H9 (cell line): ENCODE data around the gene COG6. TPM values are rescaled to one million over a fixed set of nuclear protein-coding genes. Genes with fewer than 3 reads are reported as not detected.

Experiments
- DNase-seq: peaks from one replicate; pipeline ENCODE4 v3.0.0-alpha.2; 2017
- H2AFZ ChIP-seq: one replicate; pipeline ENCODE4 v1.6.1; 2013; ENCODE audit warnings: mild to moderate bottlenecking, low read length, control low read depth, moderate library complexity
- H2AK5ac ChIP-seq: 2 replicates; pipeline ENCODE4 v1.6.1; 2013; ENCODE audit warnings: low read length, control low read depth, mixed read lengths; ENCODE audit not compliant: insufficient read length
- H2BK120ac ChIP-seq: one replicate; pipeline ENCODE4 v1.6.1; 2013; ENCODE audit warnings: low read depth, mild to moderate bottlenecking, low read length, control low read depth, inconsistent platforms; ENCODE audit not compliant: poor library complexity, severe bottlenecking
- H2BK12ac ChIP-seq: 2 replicates; pipeline ENCODE4 v1.6.1; 2013; ENCODE audit warnings: low read length, control low read depth, mixed read lengths, low read depth; ENCODE audit not compliant: insufficient read length
- H2BK15ac ChIP-seq: 2 replicates; pipeline ENCODE4 v1.6.1; 2013; ENCODE audit warnings: low read depth, low read length, control low read depth
- H2BK20ac ChIP-seq: one replicate; pipeline ENCODE4 v1.6.1; 2013; ENCODE audit warnings: low read depth, mild to moderate bottlenecking, low read length, control low read depth, inconsistent platforms; ENCODE audit not compliant: poor library complexity, severe bottlenecking
- H2BK5ac ChIP-seq: 2 replicates; pipeline ENCODE4 v1.6.1; 2013; ENCODE audit warnings: low read length, control low read depth, mixed read lengths; ENCODE audit not compliant: insufficient read length
- H3K14ac ChIP-seq: 2 replicates; pipeline ENCODE4 v1.6.1; 2013; ENCODE audit warnings: low read length, control low read depth; ENCODE audit not compliant: insufficient read depth
- H3K18ac ChIP-seq: 2 replicates; pipeline ENCODE4 v1.6.1; 2013; ENCODE audit warnings: low read depth, mild to moderate bottlenecking, mixed read lengths, low read length, control low read depth; ENCODE audit not compliant: insufficient read length
- H3K23ac ChIP-seq: 2 replicates; pipeline ENCODE4 v1.6.1; 2013; ENCODE audit warnings: low read length, control low read depth, mixed read lengths, low read depth; ENCODE audit not compliant: insufficient read length
- H3K23me2 ChIP-seq: 2 replicates; pipeline ENCODE4 v1.6.1; 2013; ENCODE audit warnings: low read depth, mild to moderate bottlenecking, mixed read lengths, low read length, control low read depth; ENCODE audit not compliant: insufficient read length, poor library complexity, severe bottlenecking
- H3K27ac ChIP-seq: 2 replicates; pipeline ENCODE4 v1.5.1; 2013; ENCODE audit warnings: low read length, control low read depth, mixed read lengths, low read depth; ENCODE audit not compliant: insufficient read length
- H3K27me3 ChIP-seq: 2 replicates; pipeline ENCODE4 v1.6.1; 2013; ENCODE audit warnings: low read length, control low read depth, inconsistent platforms; ENCODE audit not compliant: insufficient read depth
- H3K4ac ChIP-seq: 2 replicates; pipeline ENCODE4 v1.6.1; 2013; ENCODE audit warnings: low read depth, mild to moderate bottlenecking, control low read depth, inconsistent platforms, low read length, moderate library complexity
- H3K4me1 ChIP-seq: 2 replicates; pipeline ENCODE4 v1.6.1; 2013; ENCODE audit warnings: low read length, control low read depth, inconsistent platforms; ENCODE audit not compliant: insufficient read depth
- H3K4me2 ChIP-seq: 2 replicates; pipeline ENCODE4 v1.6.1; 2013; ENCODE audit warnings: low read length, control low read depth, mixed read lengths; ENCODE audit not compliant: insufficient read length, insufficient read depth
- H3K56ac ChIP-seq: 2 replicates; pipeline ENCODE4 v1.6.1; 2013; ENCODE audit warnings: low read depth, mild to moderate bottlenecking, mixed read lengths, low read length, control low read depth; ENCODE audit not compliant: insufficient read length
- H3K79me1 ChIP-seq: 2 replicates; pipeline ENCODE4 v1.6.1; 2013; ENCODE audit warnings: low read depth, mild to moderate bottlenecking, moderate library complexity, low read length, control low read depth, inconsistent platforms; ENCODE audit not compliant: insufficient read depth, poor library complexity, severe bottlenecking
- H3K79me2 ChIP-seq: 2 replicates; pipeline ENCODE4 v1.6.1; 2013; ENCODE audit warnings: low read length, control low read depth, inconsistent platforms; ENCODE audit not compliant: insufficient read depth
- H3K9ac ChIP-seq: 2 replicates; pipeline ENCODE4 v1.6.1; 2013; ENCODE audit warnings: low read length, control low read depth, mixed read lengths; ENCODE audit not compliant: insufficient read length; ENCODE audit errors: extremely low read depth
- H3K9me3 ChIP-seq: one replicate; pipeline ENCODE4 v1.6.1; 2013; ENCODE audit warnings: low read depth, low read length, inconsistent platforms; ENCODE audit not compliant: control insufficient read depth
- H3T11ph ChIP-seq: one replicate; pipeline ENCODE4 v1.6.1; 2013; ENCODE audit warnings: mild to moderate bottlenecking, low read length, control low read depth, inconsistent platforms
- H4K20me1 ChIP-seq: one replicate; pipeline ENCODE4 v1.6.1; 2013; ENCODE audit not compliant: control insufficient read depth, insufficient read length, insufficient read depth
- H4K5ac ChIP-seq: 2 replicates; pipeline ENCODE4 v1.6.1; 2013; ENCODE audit warnings: low read depth, mild to moderate bottlenecking, mixed read lengths, low read length, control low read depth; ENCODE audit not compliant: insufficient read length
- H4K8ac ChIP-seq: replicated peaks from 2 replicates; pipeline ENCODE4 v1.6.1; 2013; ENCODE audit warnings: low read length, control low read depth, mixed read lengths, low read depth; ENCODE audit not compliant: insufficient read length
- H4K91ac ChIP-seq: 2 replicates; pipeline ENCODE4 v1.6.1; 2013; ENCODE audit warnings: low read depth, mild to moderate bottlenecking, moderate library complexity, mixed read lengths, low read length, control low read depth; ENCODE audit not compliant: insufficient read length
- H3K27ac Mint-ChIP-seq, 3 experiments: 2 replicates in 2 of 3; 3 replicates in 1 of 3; pipeline ENCODE4 v1.8.0; 2020 to 2021; ENCODE audit warnings: mixed read lengths in 3 of 3, mild to moderate bottlenecking in 1 of 3, moderate library complexity in 1 of 3
- H3K27me3 Mint-ChIP-seq: 2 replicates; pipeline ENCODE4 v1.8.0; 2021; ENCODE audit warnings: low read depth, mild to moderate bottlenecking, moderate library complexity, mixed read lengths
- H3K36me3 Mint-ChIP-seq, 3 experiments: 2 replicates in 2 of 3; 3 replicates in 1 of 3; pipeline ENCODE4 v1.8.0; 2020 to 2021; ENCODE audit warnings: low read depth in 3 of 3, mixed read lengths in 3 of 3; ENCODE audit not compliant: insufficient read depth in 1 of 3
- H3K4me1 Mint-ChIP-seq, 2 experiments: 2 replicates each; pipeline ENCODE4 v1.8.0; 2020; ENCODE audit warnings: mixed read lengths in 2 of 2
- H3K4me3 Mint-ChIP-seq, 2 experiments: 2 replicates in 1 of 2; 3 replicates in 1 of 2; pipeline ENCODE4 v1.8.0; 2020 to 2021; ENCODE audit warnings: mild to moderate bottlenecking in 2 of 2, mixed read lengths in 2 of 2, moderate library complexity in 1 of 2
- H3K9me3 Mint-ChIP-seq, 2 experiments: 2 replicates in 1 of 2; 3 replicates in 1 of 2; pipeline ENCODE4 v1.8.0; 2020; ENCODE audit warnings: mild to moderate bottlenecking in 2 of 2, mixed read lengths in 2 of 2, moderate library complexity in 1 of 2
- WGBS: extraction: QIAGEN DNeasy Blood & Tissue Kit; methylation state at CpG from one replicate; pipeline ENCODE4 v1.1.7; 2013; ENCODE audit warnings: missing lambda C conversion rate, low lambda C conversion rate, mixed read lengths; ENCODE audit not compliant: insufficient read length; ENCODE audit errors: extremely low coverage; 5-methylcytosine and 5-hydroxymethylcytosine counted together
- total RNA-seq: library from RNA; stranded (reverse); gene quantifications from 2 replicates; pipeline ENCODE4 v1.2.1, GENCODE V29; 2021
- TF ChIP-seq, protein P1 (sequence below): fragments of 200-600 bp; sonication (generic); conservative IDR thresholded peaks from 3 replicates; pipeline ENCODE4 v1.8.0; 2021; ENCODE audit warnings: antibody characterized with exemption, mild to moderate bottlenecking

COG6 gene
- total RNA-seq, 1 experiment from 2014 or later: 23.7 TPM

DNA sequence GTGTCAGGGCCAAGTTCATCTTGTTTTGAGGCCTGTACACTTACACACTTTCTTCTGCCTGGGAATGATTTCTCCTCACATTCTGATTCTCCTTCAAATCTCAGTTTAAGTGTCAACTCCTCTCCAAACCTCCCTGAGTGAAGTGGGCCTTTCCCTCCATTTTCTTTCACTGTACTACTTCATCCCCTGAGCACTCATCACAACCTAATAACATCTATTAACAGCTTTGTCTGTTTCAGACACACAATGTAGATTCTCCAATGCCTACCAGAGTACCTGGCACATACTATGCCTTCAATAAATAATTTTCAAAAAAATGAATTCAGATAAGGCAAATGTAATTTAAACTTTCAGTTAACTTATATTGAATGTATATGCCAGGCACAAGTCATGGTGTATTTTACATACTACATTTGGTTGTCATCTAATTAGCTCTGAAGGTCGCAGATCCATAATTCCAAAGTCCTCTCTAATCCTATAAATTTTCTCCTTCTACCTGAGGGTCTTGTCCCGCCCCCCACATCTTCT is 357 bp upstream of the COG6 start:
- no peak for DNase-seq
- no CpG with 5 or more reads among the region's 2 CpGs for WGBS
- peak overlapping the region in 1 of 3 experiments; percentile 57; a peak in 1 of 7 replicates for H3K27ac Mint-ChIP-seq

More for the DNA sequence above, 357 bp upstream of the COG6 start:
- TF ChIP-seq, protein P1, sequence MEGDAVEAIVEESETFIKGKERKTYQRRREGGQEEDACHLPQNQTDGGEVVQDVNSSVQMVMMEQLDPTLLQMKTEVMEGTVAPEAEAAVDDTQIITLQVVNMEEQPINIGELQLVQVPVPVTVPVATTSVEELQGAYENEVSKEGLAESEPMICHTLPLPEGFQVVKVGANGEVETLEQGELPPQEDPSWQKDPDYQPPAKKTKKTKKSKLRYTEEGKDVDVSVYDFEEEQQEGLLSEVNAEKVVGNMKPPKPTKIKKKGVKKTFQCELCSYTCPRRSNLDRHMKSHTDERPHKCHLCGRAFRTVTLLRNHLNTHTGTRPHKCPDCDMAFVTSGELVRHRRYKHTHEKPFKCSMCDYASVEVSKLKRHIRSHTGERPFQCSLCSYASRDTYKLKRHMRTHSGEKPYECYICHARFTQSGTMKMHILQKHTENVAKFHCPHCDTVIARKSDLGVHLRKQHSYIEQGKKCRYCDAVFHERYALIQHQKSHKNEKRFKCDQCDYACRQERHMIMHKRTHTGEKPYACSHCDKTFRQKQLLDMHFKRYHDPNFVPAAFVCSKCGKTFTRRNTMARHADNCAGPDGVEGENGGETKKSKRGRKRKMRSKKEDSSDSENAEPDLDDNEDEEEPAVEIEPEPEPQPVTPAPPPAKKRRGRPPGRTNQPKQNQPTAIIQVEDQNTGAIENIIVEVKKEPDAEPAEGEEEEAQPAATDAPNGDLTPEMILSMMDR: no peak
- H2BK5ac ChIP-seq: no peak overlapping the region
- H3K4me2 ChIP-seq: peak overlapping the region; percentile 90
- H2BK15ac ChIP-seq: no peak overlapping the region
- H3K27ac ChIP-seq: no peak overlapping the region
- no peaks in the 10 kb centered on the region for H3K27me3 ChIP-seq
- no peaks in the 10 kb centered on the region for H4K20me1 ChIP-seq
- H3T11ph ChIP-seq: no peak overlapping the region
- no peak overlapping the region for H2AK5ac ChIP-seq
- H3K36me3 Mint-ChIP-seq: no peaks in the 10 kb centered on the region; a peak in 1 of 7 replicates
- peak overlapping the region; percentile 85 to 100 for H3K4me3 Mint-ChIP-seq
- no peak overlapping the region for H3K23ac ChIP-seq
- no peak overlapping the region for H2BK20ac ChIP-seq
- H2AFZ ChIP-seq: no peak overlapping the region
- H4K8ac ChIP-seq: no peak overlapping the region
- H3K56ac ChIP-seq: no peak overlapping the region
- peaks cover 5% of the 10 kb centered on the region for H3K23me2 ChIP-seq
- no peak overlapping the region for H4K91ac ChIP-seq
- H2BK12ac ChIP-seq: no peak overlapping the region
- H2BK120ac ChIP-seq: no peak overlapping the region
- H3K9ac ChIP-seq: no peak overlapping the region
- H3K9me3 ChIP-seq: no peaks in the 10 kb centered on the region
- peaks cover 10 to 13% of the 10 kb centered on the region in 2 experiments for H3K4me1 Mint-ChIP-seq
- no peak overlapping the region for H4K5ac ChIP-seq
- H3K79me1 ChIP-seq: no peaks in the 10 kb centered on the region
- H3K18ac ChIP-seq: no peak overlapping the region
- H3K4ac ChIP-seq: no peak overlapping the region
- no peaks in the 10 kb centered on the region for H3K79me2 ChIP-seq
- H3K9me3 Mint-ChIP-seq: no peaks in the 10 kb centered on the region; a peak in 1 of 5 replicates
- peaks cover 11% of the 10 kb centered on the region for H3K27me3 Mint-ChIP-seq
- H3K4me1 ChIP-seq: no peaks in the 10 kb centered on the region
- H3K14ac ChIP-seq: no peak overlapping the region
